EH (cell line): ENCODE data around the gene DENND1C.
"Not testable (repeated sequence)": the region's sequence is repeated elsewhere in the genome, so short reads cannot be mapped to it uniquely, and the experiment has no call there.

Source experiments
- DNase-seq: peaks from one replicate; pipeline ENCODE4 v3.0.0-alpha.2; 2015; ENCODE audit warnings: low read depth

The DENND1C gene

DNA sequence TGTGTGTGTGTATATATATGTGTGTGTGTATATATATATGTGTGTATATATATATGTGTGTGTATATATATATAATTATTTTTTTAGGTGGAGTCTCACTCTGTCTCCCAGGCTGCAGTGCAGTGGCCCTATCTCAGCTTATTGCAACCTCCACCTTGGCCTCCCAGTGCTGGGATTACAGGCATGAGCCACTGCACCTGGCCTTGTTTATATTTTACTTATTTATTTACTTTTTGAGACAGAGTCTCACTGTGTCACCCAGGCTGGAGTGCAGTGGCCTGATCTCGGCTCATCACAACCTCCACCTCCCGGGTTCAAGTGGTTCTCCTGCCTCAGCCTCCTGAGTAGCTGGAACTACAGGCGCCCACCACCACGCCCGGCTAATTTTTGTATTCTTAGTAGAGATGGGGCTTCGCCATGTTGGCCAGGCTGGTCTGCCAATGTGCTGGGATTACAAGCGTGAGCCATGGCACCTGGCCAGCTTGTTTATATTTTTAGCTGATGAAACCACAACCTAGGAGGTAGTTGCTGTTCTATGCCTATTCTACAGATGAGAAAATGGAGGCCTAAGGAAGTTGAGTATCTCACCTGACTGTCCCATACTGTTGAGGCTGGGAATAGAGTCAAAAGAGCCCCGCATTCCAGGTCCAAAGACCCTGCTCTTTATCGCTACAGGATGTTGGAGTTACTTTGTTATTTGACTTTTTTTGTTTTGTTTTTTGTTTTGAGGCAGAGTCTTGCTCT, 26.6 kb upstream of the DENND1C start:
- not testable (repeated sequence) for DNase-seq

DNA sequence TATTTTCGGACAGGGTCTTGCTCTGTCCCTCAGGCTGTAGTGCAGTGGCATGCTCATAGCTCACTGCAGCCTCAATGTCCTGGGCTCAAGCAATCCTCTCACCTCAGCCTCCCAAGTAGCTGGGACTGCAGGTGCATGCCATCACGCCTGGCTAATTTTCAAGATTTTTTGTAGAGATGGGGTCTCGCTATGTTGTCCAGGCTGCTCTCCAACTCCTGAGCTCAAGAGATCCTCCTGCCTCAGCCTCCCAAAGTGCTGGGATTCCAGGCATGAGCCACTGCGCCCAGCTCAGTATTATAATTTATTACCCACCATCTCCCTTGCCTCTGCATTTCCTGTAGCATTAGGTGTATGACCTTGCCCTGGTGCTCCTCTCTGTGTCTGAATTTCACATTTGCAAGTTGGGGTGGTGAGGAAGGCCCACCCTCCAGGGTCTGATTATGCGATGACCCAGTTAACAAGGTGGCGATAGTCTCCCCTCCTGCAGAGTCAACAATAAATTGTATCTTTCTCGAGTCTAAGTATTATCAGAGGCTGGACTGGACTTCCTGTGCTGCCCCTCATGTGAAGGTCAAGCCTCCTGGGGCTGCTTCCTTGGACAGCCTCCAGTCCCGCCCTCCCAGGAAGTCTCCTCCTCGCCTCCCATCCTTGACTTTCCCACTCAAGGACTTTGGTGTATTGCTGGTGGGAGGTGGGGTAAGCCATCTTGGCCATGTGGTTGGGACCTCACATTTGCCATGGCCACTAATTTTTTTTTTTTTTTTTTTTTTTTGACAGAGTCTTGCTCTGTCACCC, 22.0 kb upstream of the DENND1C start:
- no peak for DNase-seq

- no peak for DNase-seq
Measured at GRCh38 chr19:6501740-6502648, 20.4 kb upstream of the DENND1C start, which contains the start of gene TUBB4A. Gene TUBB4A, minus strand, starts transcription at chr19:6502309. Its CDS starts 97 bp downstream, at chr19:6502212.

DNA sequence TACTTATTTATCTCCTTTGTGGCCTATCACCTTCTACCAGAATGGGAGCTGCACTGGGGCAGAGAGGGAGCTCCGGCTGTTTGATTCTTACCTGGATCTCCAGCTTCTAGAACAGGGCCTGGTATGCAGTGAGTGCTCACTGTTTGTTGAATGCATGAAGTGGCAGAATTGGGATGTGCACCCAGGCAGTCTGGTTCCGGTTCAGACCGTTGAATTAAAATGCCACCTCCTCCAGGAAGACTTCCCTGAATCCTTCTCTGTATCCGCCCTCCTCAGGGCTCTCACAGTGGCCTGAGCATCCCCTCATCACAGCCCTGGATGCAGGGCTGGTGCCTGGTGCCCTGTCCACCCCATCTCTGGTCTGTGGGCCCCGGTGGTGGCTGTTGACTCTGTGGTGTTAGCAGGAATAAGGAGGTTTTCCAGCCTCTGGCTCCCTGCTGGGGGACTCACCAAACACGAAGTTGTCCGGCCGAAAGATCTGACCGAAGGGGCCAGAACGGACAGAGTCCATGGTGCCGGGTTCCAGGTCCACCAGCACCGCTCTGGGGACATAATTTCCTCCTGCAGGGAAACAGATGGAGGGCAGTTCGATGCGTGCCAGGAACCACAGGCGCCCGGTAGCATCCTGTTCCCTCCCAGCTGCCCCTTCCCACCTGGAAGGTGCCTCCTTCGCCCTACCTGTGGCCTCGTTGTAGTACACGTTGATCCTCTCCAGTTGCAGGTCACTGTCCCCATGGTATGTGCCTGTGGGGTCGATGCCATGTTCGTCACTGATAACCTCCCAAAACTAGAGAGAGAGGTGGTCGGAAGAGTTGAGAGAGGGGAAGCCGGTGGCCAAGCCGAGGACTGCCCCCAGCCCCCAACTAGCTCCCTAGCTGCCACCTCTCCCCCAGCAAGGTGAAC, 19.5 kb upstream of the DENND1C start:
- DNase-seq = no peak

DNA sequence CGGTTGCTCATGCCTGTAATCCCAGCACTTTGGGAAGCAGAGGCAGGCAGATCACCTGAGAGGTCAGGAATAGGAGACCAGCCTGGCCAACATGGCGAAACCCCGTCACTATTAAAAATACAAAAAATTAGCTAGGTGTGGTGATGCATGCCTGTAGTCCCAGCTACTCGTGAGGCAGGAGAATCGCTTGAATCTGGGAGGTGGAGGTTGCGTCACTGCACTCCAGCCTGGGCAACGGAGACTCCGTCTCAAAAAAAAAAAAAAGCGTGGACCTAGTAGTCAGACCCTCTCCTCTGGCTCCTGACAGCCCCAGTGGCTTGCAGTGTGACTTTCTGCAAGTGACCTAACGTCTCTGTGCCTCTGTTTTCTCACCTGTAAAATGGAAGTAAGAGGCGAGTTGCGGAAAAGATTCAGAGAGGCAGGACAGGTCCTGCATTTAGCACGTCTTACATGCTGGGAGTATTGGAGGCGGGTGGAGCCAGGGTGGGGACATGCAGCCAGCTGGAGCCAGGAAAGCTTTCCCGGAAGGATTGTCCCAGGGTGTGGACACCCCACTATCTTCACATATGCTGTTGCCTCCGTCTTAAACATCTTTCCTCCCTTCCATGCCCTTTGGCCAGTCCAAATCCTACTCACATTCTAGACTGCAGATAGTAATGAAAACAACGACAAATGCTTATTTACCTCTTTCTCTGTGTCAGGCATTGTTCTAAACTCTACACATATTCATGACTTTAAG, 17.6 kb upstream of the DENND1C start:
- DNase-seq = no peak

- no peak for DNase-seq
Measured at GRCh38 chr19:6498294-6499036, 16.9 kb upstream of the DENND1C start.

GRCh38 chr19:6495947-6496346, 14.4 kb upstream of the DENND1C start:
- no peak for DNase-seq

DNA sequence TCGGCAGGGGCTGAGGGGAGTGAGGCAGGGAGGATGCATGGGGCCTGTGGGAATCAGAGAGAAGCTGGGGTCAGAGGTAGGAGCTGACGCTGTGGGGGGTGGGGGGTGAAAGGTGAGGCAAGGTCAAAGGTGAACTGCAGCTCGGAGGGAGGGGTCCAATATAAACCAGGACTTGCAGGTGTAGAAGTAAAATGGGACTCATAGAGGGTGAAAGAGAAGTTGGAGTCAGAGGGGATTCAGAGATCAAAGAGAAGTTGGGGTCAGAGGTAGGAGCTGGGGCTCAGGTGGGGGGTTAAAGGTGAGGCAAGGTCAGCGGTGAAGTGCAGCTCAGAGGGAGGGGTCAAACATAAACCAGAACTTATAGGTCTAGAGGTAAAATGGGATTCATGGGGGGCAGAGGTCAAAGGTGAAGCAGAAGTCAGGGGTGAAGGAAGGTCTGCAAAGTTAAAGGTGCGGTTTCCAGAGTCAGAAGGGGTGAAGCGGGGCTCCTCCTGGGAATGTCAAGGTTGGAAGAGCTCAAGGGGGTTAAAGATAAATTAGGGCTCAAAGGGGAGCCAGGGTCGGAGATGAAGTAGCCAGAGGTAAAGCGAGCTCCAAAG, 12.9 kb upstream of the DENND1C start:
- DNase-seq = no peak

DNA sequence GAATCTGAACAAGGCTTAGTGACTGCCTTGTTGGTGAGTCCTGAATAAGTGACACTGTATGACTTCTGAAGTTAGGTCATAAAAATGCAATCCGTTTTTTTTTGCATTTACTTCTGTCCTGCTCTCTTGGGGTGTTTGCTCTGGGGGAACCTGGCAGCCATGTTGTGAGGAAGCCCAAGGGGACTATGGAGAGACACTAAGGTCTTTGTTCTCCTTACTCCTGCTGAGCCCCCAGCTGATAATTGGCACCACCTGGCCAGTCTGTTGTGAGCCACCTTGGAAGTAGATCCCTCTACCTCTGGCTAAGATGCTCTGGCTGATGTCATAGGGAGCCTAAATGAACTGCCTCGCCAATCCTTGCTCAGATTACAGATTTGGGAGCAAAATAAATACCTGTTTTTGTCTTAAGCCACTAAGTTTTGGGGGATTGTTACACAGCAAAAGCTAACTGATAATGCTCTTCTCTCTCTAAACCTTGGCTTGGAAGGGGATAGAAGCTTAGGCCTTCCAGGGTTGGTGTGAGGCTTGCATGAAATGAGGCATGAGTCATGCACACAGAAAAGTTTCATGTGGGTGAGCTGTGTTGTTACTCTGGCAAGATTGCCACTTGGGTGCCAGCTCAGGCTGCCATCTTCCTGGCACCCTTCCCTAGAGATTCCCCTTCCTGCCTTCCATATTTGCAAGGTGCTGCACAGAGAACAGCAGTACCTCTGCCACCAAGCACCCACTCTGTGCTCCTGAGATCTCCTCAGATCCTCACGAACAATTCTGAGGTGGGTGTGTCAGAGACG, 10.4 kb upstream of the DENND1C start:
- DNase-seq = no peak

- DNase-seq = no peak
Measured at GRCh38 chr19:6490134-6490533, 8.5 kb upstream of the DENND1C start.

DNA sequence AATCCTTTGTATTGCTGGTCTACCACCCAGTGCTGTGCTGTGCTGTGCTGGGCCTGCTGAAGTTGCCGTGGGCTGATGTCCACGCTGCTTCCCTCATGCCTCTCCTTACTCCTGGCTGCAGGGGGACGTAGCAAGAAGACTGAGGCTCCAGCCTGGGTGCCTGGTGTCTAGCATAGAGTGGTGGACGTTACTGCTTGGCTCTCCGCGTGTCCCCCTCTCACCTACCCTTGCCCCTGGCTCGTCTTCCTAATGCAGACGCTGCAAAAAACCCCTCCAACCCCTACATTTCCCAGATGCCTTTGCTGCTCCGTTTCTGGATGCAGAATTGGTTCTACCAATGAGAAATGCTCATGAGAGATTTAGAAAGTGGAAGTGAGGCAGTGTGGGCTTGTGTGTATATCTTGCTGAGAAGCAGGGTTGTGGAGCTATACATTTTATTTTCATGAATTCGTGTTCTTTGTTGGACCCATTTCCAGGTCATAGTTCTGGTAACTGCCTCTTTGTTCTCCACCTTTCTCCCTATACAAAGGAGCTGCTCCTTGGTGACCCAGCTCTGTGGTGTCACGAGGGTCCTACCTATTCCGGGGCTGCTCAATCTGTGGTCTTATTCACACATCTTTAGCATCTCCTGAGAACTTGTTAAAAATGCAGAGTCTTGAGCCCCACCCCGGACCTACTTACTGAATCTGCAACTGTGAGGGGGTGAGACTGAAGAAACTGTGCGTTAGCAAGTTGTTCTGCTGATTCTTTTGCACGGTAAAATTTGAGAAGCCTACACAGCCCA, 7.9 kb upstream of the DENND1C start:
- no peak for DNase-seq

- no peak for DNase-seq
Measured at GRCh38 chr19:6484831-6485230, 3.2 kb upstream of the DENND1C start.

DNA sequence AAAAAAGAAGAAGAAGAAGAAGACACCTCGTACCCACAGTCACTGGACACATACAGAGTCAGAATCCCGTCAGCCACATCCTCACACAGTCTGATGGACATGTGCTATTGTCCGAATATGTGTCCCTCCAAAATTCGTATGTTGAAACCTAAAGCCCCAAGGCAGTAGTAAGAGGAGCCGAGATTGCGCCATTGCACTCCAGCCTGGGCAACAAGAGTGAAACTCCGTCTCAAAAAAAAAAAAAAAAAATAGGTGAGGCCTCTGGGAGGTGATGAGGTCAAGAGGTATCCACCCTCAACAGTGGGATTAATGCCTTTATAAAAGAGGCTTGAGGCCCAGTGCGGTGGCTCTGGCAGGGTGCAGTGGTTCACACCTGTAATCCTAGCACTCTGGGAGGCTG, 2.6 kb upstream of the DENND1C start:
- no peak for DNase-seq

DNA sequence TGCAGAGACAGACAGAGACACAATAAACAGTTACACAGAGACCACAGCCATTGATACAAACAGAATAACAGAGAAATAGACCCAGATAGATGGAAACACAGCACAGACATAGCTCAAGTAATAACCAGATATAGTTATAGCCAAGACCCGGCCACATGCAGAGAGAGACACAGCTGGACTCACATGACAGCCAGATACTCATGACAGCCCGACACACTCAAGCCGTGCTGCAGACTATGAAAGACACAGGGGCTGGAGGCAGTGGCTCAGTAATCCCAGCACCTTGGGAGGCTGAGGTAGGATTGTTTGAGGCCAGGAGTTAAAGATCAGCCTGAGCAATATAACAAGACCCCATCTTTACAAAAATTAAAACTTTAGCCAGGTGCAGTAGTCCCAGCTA, 1.6 kb upstream of the DENND1C start:
- no peak for DNase-seq

DNA sequence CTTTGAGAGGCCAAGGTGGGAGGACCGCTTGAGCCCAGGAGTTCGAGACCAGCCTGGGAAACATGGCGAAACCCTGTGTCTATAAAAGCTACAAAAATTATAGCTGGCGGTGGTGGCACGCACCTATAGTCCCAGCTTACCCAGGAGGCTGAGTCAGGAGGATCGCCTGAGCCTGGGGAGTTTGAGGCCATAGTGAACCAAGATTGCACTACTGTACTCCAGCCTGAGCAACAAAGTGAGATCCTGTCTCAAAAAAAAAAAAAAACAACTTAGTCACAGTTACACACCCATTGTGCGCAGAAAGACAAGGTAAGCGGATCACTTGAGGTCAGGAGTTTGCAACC, 728 bp upstream of the DENND1C start:
- DNase-seq = no peak

DNA sequence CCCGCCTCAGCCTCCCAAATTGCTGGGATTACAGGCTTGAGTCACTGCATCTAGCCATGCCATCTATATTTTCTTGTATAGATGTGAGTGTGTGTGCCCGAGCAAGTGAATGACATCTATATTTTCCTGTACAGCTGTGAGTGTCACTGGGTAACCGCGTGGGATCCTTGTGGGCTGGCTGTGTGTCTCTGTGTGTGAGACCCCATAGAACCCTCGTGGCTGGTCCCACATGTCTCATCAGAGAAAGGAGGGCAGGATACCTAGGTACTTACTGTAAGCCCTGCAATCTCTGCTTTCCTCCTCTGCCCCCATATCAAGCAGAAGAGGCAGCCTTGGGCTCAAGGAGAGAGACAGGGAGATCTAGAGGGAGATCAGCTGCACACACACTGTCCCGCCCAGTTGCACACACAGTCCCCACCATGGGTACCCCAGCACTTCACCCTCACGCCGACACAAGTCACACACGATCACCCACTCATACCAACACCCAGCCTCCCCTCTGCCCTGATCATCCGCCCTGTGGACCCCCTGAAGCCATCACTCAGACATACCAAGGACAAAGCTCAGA, 655 bp downstream of the DENND1C start:
- no peak for DNase-seq

GRCh38 chr19:6479836-6480398, 1.7 kb downstream of the DENND1C start:
- no peak for DNase-seq
